ENCODE data around the gene MYDGF. TPM values are rescaled to one million over a fixed set of nuclear protein-coding genes. Genes with fewer than 3 reads are reported as not detected.

Gene MYDGF
- total and polyA plus RNA-seq, 9 of the 15 experiments (the other 6 are each of a cell fraction or from before 2014, with no cell fraction given) = 4.2 to 141 (median 82.1) TPM

GRCh38 chr19:4711211-4711610, 41.1 kb upstream of the MYDGF start:
- no peaks in the 10 kb centered on the region for H3K27me3 ChIP-seq (ENCODE audit: control insufficient read depth in 2 of 2, insufficient read depth in 2 of 2, low read length in 2 of 2)
- BruUV-seq (replicated peaks) = no TSS peak
- H3K9ac ChIP-seq (ENCODE audit: insufficient read depth in 1 of 2, low read depth in 2 of 2, low read length in 2 of 2) = no peak overlapping the region
- in situ Hi-C loops (cut with MboI) = no loop called here
- H3K4me3 ChIP-seq = no peak overlapping the region
- no peak overlapping the region for H2AFZ ChIP-seq (ENCODE audit: low read depth, low read length)
- CTCF ChIA-PET (ENCODE audit: low intra/inter-chr PET ratio) = no interaction called here
- peaks cover 0 to 19% of the 10 kb centered on the region in 2 experiments; a peak in 2 of 5 replicates for H3K4me1 ChIP-seq (replicated peaks in 1 of 2; ENCODE audit: control insufficient read depth in 2 of 2, insufficient read depth in 2 of 2, low read length in 2 of 2)
- H3K79me2 ChIP-seq (ENCODE audit: control insufficient read depth, insufficient read depth, low read length) = no peaks in the 10 kb centered on the region
- H3K36me3 ChIP-seq (ENCODE audit: control insufficient read depth, insufficient read depth, low read length) = peaks cover 74% of the 10 kb centered on the region; the same call in 2 of the 3 replicates
- no peaks in the 10 kb centered on the region for H3K9me1 ChIP-seq (ENCODE audit: control insufficient read depth, insufficient read depth, low read length)
- no peak for ATAC-seq
- no peak overlapping the region for H3K27ac ChIP-seq (ENCODE audit: extremely low read depth, low read depth, low read length)
- H4K20me1 ChIP-seq (replicated peaks; ENCODE audit: control insufficient read depth, insufficient read depth, low read length) = no peaks in the 10 kb centered on the region
- DNase-seq (ENCODE audit: extremely low read depth in 1 of 4, low spot score in 3 of 4) = no peak
- no peak for FAIRE-seq
- TF ChIP-seq ZNF431 (CRISPR knock-in tag; IDR thresholded peaks at IDR 0.05) (no peak), CBFA2T3 (IDR thresholded peaks at IDR 0.05) (peak; percentile 32), KDM5B (IDR thresholded peaks at IDR 0.05; ENCODE audit: insufficient replicate concordance, low read depth, low read length) (no peak), ZNF280B (CRISPR knock-in tag; IDR thresholded peaks at IDR 0.05) (no peak)
- TF ChIP-seq, protein P1, sequence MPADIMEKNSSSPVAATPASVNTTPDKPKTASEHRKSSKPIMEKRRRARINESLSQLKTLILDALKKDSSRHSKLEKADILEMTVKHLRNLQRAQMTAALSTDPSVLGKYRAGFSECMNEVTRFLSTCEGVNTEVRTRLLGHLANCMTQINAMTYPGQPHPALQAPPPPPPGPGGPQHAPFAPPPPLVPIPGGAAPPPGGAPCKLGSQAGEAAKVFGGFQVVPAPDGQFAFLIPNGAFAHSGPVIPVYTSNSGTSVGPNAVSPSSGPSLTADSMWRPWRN (IDR thresholded peaks at IDR 0.05; ENCODE audit: low read depth) = no peak
- POLR2A ChIA-PET = interaction anchor here (1.4 kb wide), 1 partner anchor 10 kb away, joined by 4 read pairs; no protein-coding TSS in a partner anchor
- no peaks in the 10 kb centered on the region for H3K9me3 ChIP-seq (replicated peaks; ENCODE audit: control insufficient read depth, insufficient read depth, low read depth, low read length)
- WGBS (ENCODE audit: insufficient coverage, low coverage, missing lambda C conversion rate) = 59% methylated on average over 7 of the region's 8 CpGs
- no peak overlapping the region for H3K4me2 ChIP-seq (ENCODE audit: insufficient read depth, low read length)
- intact Hi-C loops (cut with micrococcal nuclease) = no loop called here

Measured in K562 (cell line).